H9 (cell line): ENCODE measurements around the gene DCAF15. TPM values are rescaled to one million over a fixed set of nuclear protein-coding genes. Genes with fewer than 3 reads are reported as not detected.

Experiments
- DNase-seq: peaks from one replicate; pipeline ENCODE4 v3.0.0-alpha.2; 2017
- H2AFZ ChIP-seq: one replicate; pipeline ENCODE4 v1.6.1; 2013; ENCODE audit warnings: mild to moderate bottlenecking, low read length, control low read depth, moderate library complexity
- H2AK5ac ChIP-seq: 2 replicates; pipeline ENCODE4 v1.6.1; 2013; ENCODE audit warnings: low read length, control low read depth, mixed read lengths; ENCODE audit not compliant: insufficient read length
- H2BK120ac ChIP-seq: one replicate; pipeline ENCODE4 v1.6.1; 2013; ENCODE audit warnings: low read depth, mild to moderate bottlenecking, low read length, control low read depth, inconsistent platforms; ENCODE audit not compliant: poor library complexity, severe bottlenecking
- H2BK12ac ChIP-seq: 2 replicates; pipeline ENCODE4 v1.6.1; 2013; ENCODE audit warnings: low read length, control low read depth, mixed read lengths, low read depth; ENCODE audit not compliant: insufficient read length
- H2BK15ac ChIP-seq: 2 replicates; pipeline ENCODE4 v1.6.1; 2013; ENCODE audit warnings: low read depth, low read length, control low read depth
- H2BK20ac ChIP-seq: one replicate; pipeline ENCODE4 v1.6.1; 2013; ENCODE audit warnings: low read depth, mild to moderate bottlenecking, low read length, control low read depth, inconsistent platforms; ENCODE audit not compliant: poor library complexity, severe bottlenecking
- H2BK5ac ChIP-seq: 2 replicates; pipeline ENCODE4 v1.6.1; 2013; ENCODE audit warnings: low read length, control low read depth, mixed read lengths; ENCODE audit not compliant: insufficient read length
- H3K14ac ChIP-seq: 2 replicates; pipeline ENCODE4 v1.6.1; 2013; ENCODE audit warnings: low read length, control low read depth; ENCODE audit not compliant: insufficient read depth
- H3K18ac ChIP-seq: 2 replicates; pipeline ENCODE4 v1.6.1; 2013; ENCODE audit warnings: low read depth, mild to moderate bottlenecking, mixed read lengths, low read length, control low read depth; ENCODE audit not compliant: insufficient read length
- H3K23ac ChIP-seq: 2 replicates; pipeline ENCODE4 v1.6.1; 2013; ENCODE audit warnings: low read length, control low read depth, mixed read lengths, low read depth; ENCODE audit not compliant: insufficient read length
- H3K23me2 ChIP-seq: 2 replicates; pipeline ENCODE4 v1.6.1; 2013; ENCODE audit warnings: low read depth, mild to moderate bottlenecking, mixed read lengths, low read length, control low read depth; ENCODE audit not compliant: insufficient read length, poor library complexity, severe bottlenecking
- H3K27ac ChIP-seq: 2 replicates; pipeline ENCODE4 v1.5.1; 2013; ENCODE audit warnings: low read length, control low read depth, mixed read lengths, low read depth; ENCODE audit not compliant: insufficient read length
- H3K27me3 ChIP-seq: 2 replicates; pipeline ENCODE4 v1.6.1; 2013; ENCODE audit warnings: low read length, control low read depth, inconsistent platforms; ENCODE audit not compliant: insufficient read depth
- H3K4ac ChIP-seq: 2 replicates; pipeline ENCODE4 v1.6.1; 2013; ENCODE audit warnings: low read depth, mild to moderate bottlenecking, control low read depth, inconsistent platforms, low read length, moderate library complexity
- H3K4me1 ChIP-seq: 2 replicates; pipeline ENCODE4 v1.6.1; 2013; ENCODE audit warnings: low read length, control low read depth, inconsistent platforms; ENCODE audit not compliant: insufficient read depth
- H3K4me2 ChIP-seq: 2 replicates; pipeline ENCODE4 v1.6.1; 2013; ENCODE audit warnings: low read length, control low read depth, mixed read lengths; ENCODE audit not compliant: insufficient read length, insufficient read depth
- H3K56ac ChIP-seq: 2 replicates; pipeline ENCODE4 v1.6.1; 2013; ENCODE audit warnings: low read depth, mild to moderate bottlenecking, mixed read lengths, low read length, control low read depth; ENCODE audit not compliant: insufficient read length
- H3K79me1 ChIP-seq: 2 replicates; pipeline ENCODE4 v1.6.1; 2013; ENCODE audit warnings: low read depth, mild to moderate bottlenecking, moderate library complexity, low read length, control low read depth, inconsistent platforms; ENCODE audit not compliant: insufficient read depth, poor library complexity, severe bottlenecking
- H3K79me2 ChIP-seq: 2 replicates; pipeline ENCODE4 v1.6.1; 2013; ENCODE audit warnings: low read length, control low read depth, inconsistent platforms; ENCODE audit not compliant: insufficient read depth
- H3K9ac ChIP-seq: 2 replicates; pipeline ENCODE4 v1.6.1; 2013; ENCODE audit warnings: low read length, control low read depth, mixed read lengths; ENCODE audit not compliant: insufficient read length; ENCODE audit errors: extremely low read depth
- H3K9me3 ChIP-seq: one replicate; pipeline ENCODE4 v1.6.1; 2013; ENCODE audit warnings: low read depth, low read length, inconsistent platforms; ENCODE audit not compliant: control insufficient read depth
- H3T11ph ChIP-seq: one replicate; pipeline ENCODE4 v1.6.1; 2013; ENCODE audit warnings: mild to moderate bottlenecking, low read length, control low read depth, inconsistent platforms
- H4K20me1 ChIP-seq: one replicate; pipeline ENCODE4 v1.6.1; 2013; ENCODE audit not compliant: control insufficient read depth, insufficient read length, insufficient read depth
- H4K5ac ChIP-seq: 2 replicates; pipeline ENCODE4 v1.6.1; 2013; ENCODE audit warnings: low read depth, mild to moderate bottlenecking, mixed read lengths, low read length, control low read depth; ENCODE audit not compliant: insufficient read length
- H4K8ac ChIP-seq: replicated peaks from 2 replicates; pipeline ENCODE4 v1.6.1; 2013; ENCODE audit warnings: low read length, control low read depth, mixed read lengths, low read depth; ENCODE audit not compliant: insufficient read length
- H4K91ac ChIP-seq: 2 replicates; pipeline ENCODE4 v1.6.1; 2013; ENCODE audit warnings: low read depth, mild to moderate bottlenecking, moderate library complexity, mixed read lengths, low read length, control low read depth; ENCODE audit not compliant: insufficient read length
- H3K27ac Mint-ChIP-seq, 3 experiments: 2 replicates in 2 of 3; 3 replicates in 1 of 3; pipeline ENCODE4 v1.8.0; 2020 to 2021; ENCODE audit warnings: mixed read lengths in 3 of 3, mild to moderate bottlenecking in 1 of 3, moderate library complexity in 1 of 3
- H3K27me3 Mint-ChIP-seq: 2 replicates; pipeline ENCODE4 v1.8.0; 2021; ENCODE audit warnings: low read depth, mild to moderate bottlenecking, moderate library complexity, mixed read lengths
- H3K36me3 Mint-ChIP-seq, 3 experiments: 2 replicates in 2 of 3; 3 replicates in 1 of 3; pipeline ENCODE4 v1.8.0; 2020 to 2021; ENCODE audit warnings: low read depth in 3 of 3, mixed read lengths in 3 of 3; ENCODE audit not compliant: insufficient read depth in 1 of 3
- H3K4me1 Mint-ChIP-seq, 2 experiments: 2 replicates each; pipeline ENCODE4 v1.8.0; 2020; ENCODE audit warnings: mixed read lengths in 2 of 2
- H3K4me3 Mint-ChIP-seq, 2 experiments: 2 replicates in 1 of 2; 3 replicates in 1 of 2; pipeline ENCODE4 v1.8.0; 2020 to 2021; ENCODE audit warnings: mild to moderate bottlenecking in 2 of 2, mixed read lengths in 2 of 2, moderate library complexity in 1 of 2
- H3K9me3 Mint-ChIP-seq, 2 experiments: 2 replicates in 1 of 2; 3 replicates in 1 of 2; pipeline ENCODE4 v1.8.0; 2020; ENCODE audit warnings: mild to moderate bottlenecking in 2 of 2, mixed read lengths in 2 of 2, moderate library complexity in 1 of 2
- CTCF ChIP-seq: fragments of 200-600 bp; sonication (generic); conservative IDR thresholded peaks from 3 replicates; pipeline ENCODE4 v1.8.0; 2021; ENCODE audit warnings: antibody characterized with exemption, mild to moderate bottlenecking
- WGBS: extraction: QIAGEN DNeasy Blood & Tissue Kit; methylation state at CpG from one replicate; pipeline ENCODE4 v1.1.7; 2013; ENCODE audit warnings: missing lambda C conversion rate, low lambda C conversion rate, mixed read lengths; ENCODE audit not compliant: insufficient read length; ENCODE audit errors: extremely low coverage; 5-methylcytosine and 5-hydroxymethylcytosine counted together
- total RNA-seq: library from RNA; stranded (reverse); gene quantifications from 2 replicates; pipeline ENCODE4 v1.2.1, GENCODE V29; 2021

Gene DCAF15
- total RNA-seq, 1 experiment from 2014 or later = 82.5 TPM

- H3K23ac ChIP-seq = no peak overlapping the region
- H3K27me3 ChIP-seq = no peaks in the 10 kb centered on the region
- no peak overlapping the region for H3K56ac ChIP-seq
- H2BK20ac ChIP-seq = no peak overlapping the region
- no peaks in the 10 kb centered on the region for H3K79me1 ChIP-seq
- H3K23me2 ChIP-seq = no peaks in the 10 kb centered on the region
- H3K4me1 ChIP-seq = no peaks in the 10 kb centered on the region
- no peak overlapping the region for H2BK5ac ChIP-seq
- H3K36me3 Mint-ChIP-seq = peaks cover 15 to 45% (median 28%) of the 10 kb centered on the region in 3 experiments; a peak in 6 of 7 replicates
- no peaks in the 10 kb centered on the region for H3K79me2 ChIP-seq
- peak; percentile 30 for DNase-seq
- H3K9me3 ChIP-seq = no peaks in the 10 kb centered on the region
- H3K27ac ChIP-seq = no peak overlapping the region
- H3K18ac ChIP-seq = no peak overlapping the region
- no peak overlapping the region for H3K4ac ChIP-seq
- no peaks in the 10 kb centered on the region for H3K9me3 Mint-ChIP-seq
- no peak overlapping the region for H4K91ac ChIP-seq
- H3K4me1 Mint-ChIP-seq = peaks cover 4 to 6% of the 10 kb centered on the region in 2 experiments; a peak in 3 of 4 replicates
- WGBS = no CpG with 5 or more reads among the region's 20 CpGs
- no peak overlapping the region for H2BK15ac ChIP-seq
- no peak overlapping the region for H2AK5ac ChIP-seq
- H3K9ac ChIP-seq = no peak overlapping the region
- no peak overlapping the region for H3K4me2 ChIP-seq
- no peak overlapping the region for H3K4me3 Mint-ChIP-seq
- no peak overlapping the region for H2AFZ ChIP-seq
- no peak overlapping the region for H2BK120ac ChIP-seq
- H4K20me1 ChIP-seq = no peaks in the 10 kb centered on the region
- no peaks in the 10 kb centered on the region for H3K27me3 Mint-ChIP-seq
- no peak overlapping the region for H3T11ph ChIP-seq
- H4K5ac ChIP-seq = no peak overlapping the region
- TF ChIP-seq CTCF = no peak
- no peak overlapping the region for H3K14ac ChIP-seq
- no peak overlapping the region for H3K27ac Mint-ChIP-seq
- H2BK12ac ChIP-seq = no peak overlapping the region
- no peak overlapping the region for H4K8ac ChIP-seq
Observed at GRCh38 chr19:13965926-13966683, 13.8 kb downstream of the DCAF15 start.
